GM18519 (cell line): Measurements from ENCODE around the gene HOMER3.

ENCODE experiments used
- ATAC-seq: cut with Tn5 transposase; IDR thresholded peaks from one replicate; pipeline ENCODE4 v1.9.1; 2021; ENCODE audit warnings: mild to moderate bottlenecking, moderate library complexity; ENCODE audit not compliant: unreplicated experiment, low FRiP score

Gene HOMER3

GRCh38 chr19:18889949-18890745 is 50.9 kb downstream of the HOMER3 start:
- no peak for ATAC-seq

GRCh38 chr19:18886972-18887371 is 54.0 kb downstream of the HOMER3 start:
- no peak for ATAC-seq

- no peak for ATAC-seq
These were observed 57.3 kb downstream of the HOMER3 start for GRCh38 chr19:18883526-18884304.

- ATAC-seq: no peak
These were observed 59.5 kb downstream of the HOMER3 start for GRCh38 chr19:18881491-18881890.

- ATAC-seq: no peak
These were observed 61.2 kb downstream of the HOMER3 start for GRCh38 chr19:18879579-18880373.
